ENCODE results near the gene BLACAT1.
A peak's percentile ranks its signal among the peaks of the same experiment; 100 is the strongest.

Gene BLACAT1

GRCh38 chr1:205472737-205473441, 17.0 kb upstream of the BLACAT1 start:
- TF ChIP-seq PATZ1 (CRISPR knock-in tag; IDR thresholded peaks at IDR 0.05; ENCODE audit: borderline replicate concordance) = no peak
- no peak for TF ChIP-seq ZNF565 (CRISPR knock-in tag; conservative IDR thresholded peaks at IDR 0.05; ENCODE audit: low read depth)
- no peak for TF ChIP-seq BACH2 (CRISPR knock-in tag; IDR thresholded peaks at IDR 0.05; ENCODE audit: borderline replicate concordance)
- TF ChIP-seq CREB5 (CRISPR knock-in tag; IDR thresholded peaks at IDR 0.05; ENCODE audit: low read depth) = no peak
- no peak for TF ChIP-seq TCF4 (CRISPR knock-in tag; IDR thresholded peaks at IDR 0.05; ENCODE audit: borderline replicate concordance)
- TF ChIP-seq ARNTL (CRISPR knock-in tag; IDR thresholded peaks at IDR 0.05; ENCODE audit: borderline replicate concordance, low read depth) = no peak
- TF ChIP-seq CSDC2 (CRISPR knock-in tag; IDR thresholded peaks at IDR 0.05) = no peak
- no peak for TF ChIP-seq ZNF8 (CRISPR knock-in tag; IDR thresholded peaks at IDR 0.05)
- no peak for TF ChIP-seq TSHZ2 (CRISPR knock-in tag; IDR thresholded peaks at IDR 0.05)
- no peak for TF ChIP-seq ZNF70 (CRISPR knock-in tag; IDR thresholded peaks at IDR 0.05)
- TF ChIP-seq POU6F1 (CRISPR knock-in tag; IDR thresholded peaks at IDR 0.05; ENCODE audit: borderline replicate concordance, low read depth) = no peak
- TF ChIP-seq TOX (CRISPR knock-in tag; IDR thresholded peaks at IDR 0.05; ENCODE audit: borderline replicate concordance) = no peak
- no peak for TF ChIP-seq ZC3H10 (CRISPR knock-in tag; IDR thresholded peaks at IDR 0.05)
- TF ChIP-seq OSR1 (CRISPR knock-in tag; IDR thresholded peaks at IDR 0.05) = no peak
- no peak for TF ChIP-seq CSRNP3 (CRISPR knock-in tag; IDR thresholded peaks at IDR 0.05)
- no peak for TF ChIP-seq ISL1 (CRISPR knock-in tag; IDR thresholded peaks at IDR 0.05)
- TF ChIP-seq ZFP30 (CRISPR knock-in tag; IDR thresholded peaks at IDR 0.05) = no peak
- no peak for TF ChIP-seq RARB (CRISPR knock-in tag; IDR thresholded peaks at IDR 0.05)
- peak; percentile 58 for ATAC-seq

- no peak for TF ChIP-seq ZFP3 (CRISPR knock-in tag; IDR thresholded peaks at IDR 0.05)
- no peak for ATAC-seq
Observed at GRCh38 chr1:205470131-205470530, 14.3 kb upstream of the BLACAT1 start.

- ATAC-seq = no peak; the same call in 2 of the 3 replicates
- TF ChIP-seq TOX (CRISPR knock-in tag; IDR thresholded peaks at IDR 0.05; ENCODE audit: borderline replicate concordance) = no peak
- no peak for TF ChIP-seq GLIS3 (CRISPR knock-in tag; IDR thresholded peaks at IDR 0.05)
- TF ChIP-seq ZC3H10 (CRISPR knock-in tag; IDR thresholded peaks at IDR 0.05) = no peak
- no peak for TF ChIP-seq ARNTL (CRISPR knock-in tag; IDR thresholded peaks at IDR 0.05; ENCODE audit: borderline replicate concordance, low read depth)
- TF ChIP-seq CSDC2 (CRISPR knock-in tag; IDR thresholded peaks at IDR 0.05) = no peak
- TF ChIP-seq PATZ1 (CRISPR knock-in tag; IDR thresholded peaks at IDR 0.05; ENCODE audit: borderline replicate concordance) = no peak
- no peak for TF ChIP-seq CSRNP3 (CRISPR knock-in tag; IDR thresholded peaks at IDR 0.05)
- TF ChIP-seq PPARA (CRISPR knock-in tag; IDR thresholded peaks at IDR 0.05; ENCODE audit: borderline replicate concordance) = no peak
Observed at GRCh38 chr1:205466595-205467220, 10.9 kb upstream of the BLACAT1 start.
